OCI-LY1 (cell line): ENCODE data around the gene ITSN2.

Experiments
- H2AFZ ChIP-seq: fragments of 200-600 bp; sonication (generic), shearing (Covaris generic); 2 replicates; pipeline ENCODE4 v1.6.0; 2014; ENCODE audit warnings: antibody characterized with exemption, mild to moderate bottlenecking, low read length
- H3F3A ChIP-seq: fragments of 200-600 bp; sonication (generic), shearing (Covaris generic); 2 replicates; pipeline ENCODE4 v1.6.0; 2014; ENCODE audit warnings: mild to moderate bottlenecking, antibody characterized with exemption, low read length, moderate library complexity; ENCODE audit not compliant: insufficient read depth
- H3K27ac ChIP-seq: fragments of 200-600 bp; sonication (generic); 2 replicates; pipeline ENCODE4 v1.5.1; 2014; ENCODE audit warnings: low read length, mixed run types, mild to moderate bottlenecking, low read depth; ENCODE audit not compliant: poor library complexity, severe bottlenecking
- H3K27me3 ChIP-seq: fragments of 200-600 bp; sonication (generic); 2 replicates; pipeline ENCODE4 v1.6.0; 2014; ENCODE audit warnings: antibody characterized with exemption, mild to moderate bottlenecking, low read length, moderate library complexity; ENCODE audit not compliant: insufficient read depth
- H3K36me3 ChIP-seq: fragments of 200-600 bp; sonication (generic); 2 replicates; pipeline ENCODE4 v1.6.1; 2014; ENCODE audit warnings: mild to moderate bottlenecking, antibody characterized with exemption, low read length, moderate library complexity, mixed read lengths; ENCODE audit not compliant: insufficient read depth
- H3K4me1 ChIP-seq: fragments of 200-600 bp; sonication (generic); 2 replicates; pipeline ENCODE4 v1.5.1; 2014; ENCODE audit warnings: mild to moderate bottlenecking, low read length, moderate library complexity; ENCODE audit not compliant: insufficient read depth, severe bottlenecking
- H3K4me2 ChIP-seq: fragments of 200-600 bp; sonication (generic), shearing (Covaris generic); 2 replicates; pipeline ENCODE4 v1.6.1; 2014; ENCODE audit warnings: low read length
- H3K4me3 ChIP-seq: fragments of 200-600 bp; sonication (generic); 2 replicates; pipeline ENCODE4 v1.5.1; 2014; ENCODE audit warnings: low read length, low read depth, mild to moderate bottlenecking, mixed read lengths; ENCODE audit not compliant: poor library complexity, severe bottlenecking
- H3K79me2 ChIP-seq: fragments of 200-600 bp; shearing (Covaris generic); 2 replicates; pipeline ENCODE4 v1.6.1; 2016; ENCODE audit warnings: mixed run types, low read length, mixed read lengths; ENCODE audit not compliant: insufficient read depth
- H3K9ac ChIP-seq: fragments of 200-600 bp; sonication (generic), shearing (Covaris generic); 2 replicates; pipeline ENCODE4 v1.6.1; 2014; ENCODE audit warnings: mild to moderate bottlenecking, low read length, mixed read lengths
- H3K9me2 ChIP-seq: fragments of 200-600 bp; sonication (generic), shearing (Covaris generic); 2 replicates; pipeline ENCODE4 v1.6.1; 2014; ENCODE audit warnings: low read depth, mild to moderate bottlenecking, low read length, mixed read lengths
- H3K9me3 ChIP-seq: fragments of 200-600 bp; shearing (Covaris generic); 2 replicates; pipeline ENCODE4 v1.6.1; 2014; ENCODE audit warnings: low read length, mixed read lengths
- H4K20me1 ChIP-seq: fragments of 200-600 bp; sonication (generic), shearing (Covaris generic); 2 replicates; pipeline ENCODE4 v1.6.0; 2016; ENCODE audit warnings: mild to moderate bottlenecking, low read length; ENCODE audit not compliant: insufficient read depth
- EZH2 ChIP-seq: fragments of 200-600 bp; sonication (generic), shearing (Covaris generic); IDR thresholded peaks from 2 replicates; pipeline ENCODE4 v1.8.0; 2017; ENCODE audit warnings: borderline replicate concordance, mixed run types, mild to moderate bottlenecking, antibody characterized with exemption, low read length, moderate library complexity, mixed read lengths
- TF ChIP-seq, protein P1 (sequence below): fragments of 200-600 bp; sonication (generic), shearing (Covaris generic); IDR thresholded peaks from 2 replicates; pipeline ENCODE4 v1.5.1; 2017; ENCODE audit warnings: mild to moderate bottlenecking, antibody characterized with exemption, low read length, moderate library complexity, mixed read lengths

Gene ITSN2

DNA sequence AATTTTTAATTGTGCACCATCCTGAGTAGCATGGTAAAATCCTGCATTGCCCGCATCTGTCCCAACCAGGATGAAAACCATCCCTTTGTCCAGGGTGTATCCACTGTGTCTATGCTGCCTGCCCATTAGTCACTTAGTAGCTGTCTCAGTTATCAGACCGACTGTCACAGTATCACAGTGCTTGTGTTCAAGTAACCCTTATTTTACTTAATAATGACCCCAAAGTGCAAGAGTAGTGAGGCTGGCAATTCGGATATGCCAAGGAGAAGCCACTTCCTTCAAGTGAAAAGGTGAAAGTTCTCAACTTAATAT is 8.8 kb downstream of the ITSN2 start:
- H3K4me1 ChIP-seq, result peaks cover 81% of the 10 kb centered on the region

DNA sequence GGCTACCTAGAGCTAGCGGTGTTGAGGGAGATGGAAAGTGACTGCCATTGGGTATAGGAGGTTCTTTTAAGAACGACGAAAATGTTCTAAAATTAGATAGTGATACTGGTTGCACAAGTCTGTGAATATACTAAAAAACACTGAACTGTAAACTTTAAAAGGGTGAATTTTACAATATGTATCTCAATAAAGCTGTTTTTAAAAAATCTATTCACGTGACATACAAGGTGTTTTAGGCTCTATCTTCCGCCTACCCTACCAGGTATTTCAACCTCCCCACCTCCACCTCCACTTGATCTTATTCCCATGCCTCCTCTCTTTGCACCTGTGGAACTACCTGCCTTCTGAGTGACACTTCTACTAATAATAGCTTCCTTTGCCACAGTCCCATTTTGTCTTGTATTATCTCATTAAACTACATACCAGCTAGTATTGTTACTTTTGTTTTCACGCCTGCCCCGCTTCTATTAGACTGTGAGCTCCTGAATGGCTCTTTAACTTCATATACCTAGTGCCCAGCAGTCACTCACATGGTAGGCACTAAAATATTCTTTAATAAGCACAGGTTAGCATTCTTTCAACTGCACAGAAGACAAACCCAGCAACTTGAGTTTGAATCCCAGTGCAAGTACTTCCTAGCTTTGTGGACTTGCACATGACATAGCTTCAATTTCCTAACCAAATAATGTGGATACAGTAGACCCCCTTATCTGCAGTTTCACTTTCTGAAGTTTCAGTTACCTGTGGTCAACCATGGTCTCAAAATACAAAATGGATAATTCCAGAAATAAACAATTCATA is 9.3 kb downstream of the ITSN2 start:
- no peaks in the 10 kb centered on the region for H4K20me1 ChIP-seq
- peaks cover 92% of the 10 kb centered on the region for H3K79me2 ChIP-seq
- H3K4me3 ChIP-seq, result peak overlapping the region; percentile 42
- H3K9me3 ChIP-seq, result no peaks in the 10 kb centered on the region
- TF ChIP-seq EZH2, result no peak
- TF ChIP-seq, protein P1, sequence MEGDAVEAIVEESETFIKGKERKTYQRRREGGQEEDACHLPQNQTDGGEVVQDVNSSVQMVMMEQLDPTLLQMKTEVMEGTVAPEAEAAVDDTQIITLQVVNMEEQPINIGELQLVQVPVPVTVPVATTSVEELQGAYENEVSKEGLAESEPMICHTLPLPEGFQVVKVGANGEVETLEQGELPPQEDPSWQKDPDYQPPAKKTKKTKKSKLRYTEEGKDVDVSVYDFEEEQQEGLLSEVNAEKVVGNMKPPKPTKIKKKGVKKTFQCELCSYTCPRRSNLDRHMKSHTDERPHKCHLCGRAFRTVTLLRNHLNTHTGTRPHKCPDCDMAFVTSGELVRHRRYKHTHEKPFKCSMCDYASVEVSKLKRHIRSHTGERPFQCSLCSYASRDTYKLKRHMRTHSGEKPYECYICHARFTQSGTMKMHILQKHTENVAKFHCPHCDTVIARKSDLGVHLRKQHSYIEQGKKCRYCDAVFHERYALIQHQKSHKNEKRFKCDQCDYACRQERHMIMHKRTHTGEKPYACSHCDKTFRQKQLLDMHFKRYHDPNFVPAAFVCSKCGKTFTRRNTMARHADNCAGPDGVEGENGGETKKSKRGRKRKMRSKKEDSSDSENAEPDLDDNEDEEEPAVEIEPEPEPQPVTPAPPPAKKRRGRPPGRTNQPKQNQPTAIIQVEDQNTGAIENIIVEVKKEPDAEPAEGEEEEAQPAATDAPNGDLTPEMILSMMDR, result no peak
- no peaks in the 10 kb centered on the region for H3K27me3 ChIP-seq
- no peak overlapping the region for H2AFZ ChIP-seq
- peaks cover 78% of the 10 kb centered on the region for H3K4me1 ChIP-seq
- H3F3A ChIP-seq, result 0 out of 2 replicates have a peak, but pooled peaks cover 7% of the 10 kb centered on the region
- H3K9ac ChIP-seq, result peak overlapping the region; percentile 36; the same call in 1 of the 2 replicates
- H3K27ac ChIP-seq, result peak overlapping the region; percentile 9
- H3K9me2 ChIP-seq, result no peaks in the 10 kb centered on the region
- H3K4me2 ChIP-seq, result peak overlapping the region; percentile 37
- H3K36me3 ChIP-seq, result no peaks in the 10 kb centered on the region; the same call in 1 of the 2 replicates

More for the DNA sequence above, 8.8 kb downstream of the ITSN2 start:
- H3K9me3 ChIP-seq, result no peaks in the 10 kb centered on the region
- no peak overlapping the region for H3K27ac ChIP-seq
- H3K27me3 ChIP-seq, result no peaks in the 10 kb centered on the region
- no peaks in the 10 kb centered on the region for H3K9me2 ChIP-seq
- TF ChIP-seq, protein P1, result no peak
- TF ChIP-seq EZH2, result no peak
- peak overlapping the region; percentile 42 for H3K4me3 ChIP-seq
- no peak overlapping the region for H2AFZ ChIP-seq
- 0 out of 2 replicates have a peak, but pooled peaks cover 7% of the 10 kb centered on the region for H3F3A ChIP-seq
- H3K9ac ChIP-seq, result peak overlapping the region; percentile 36; the same call in 1 of the 2 replicates
- no peaks in the 10 kb centered on the region for H4K20me1 ChIP-seq
- no peaks in the 10 kb centered on the region; the same call in 1 of the 2 replicates for H3K36me3 ChIP-seq
- H3K4me2 ChIP-seq, result peak overlapping the region; percentile 37
- H3K79me2 ChIP-seq, result peaks cover 89% of the 10 kb centered on the region

DNA sequence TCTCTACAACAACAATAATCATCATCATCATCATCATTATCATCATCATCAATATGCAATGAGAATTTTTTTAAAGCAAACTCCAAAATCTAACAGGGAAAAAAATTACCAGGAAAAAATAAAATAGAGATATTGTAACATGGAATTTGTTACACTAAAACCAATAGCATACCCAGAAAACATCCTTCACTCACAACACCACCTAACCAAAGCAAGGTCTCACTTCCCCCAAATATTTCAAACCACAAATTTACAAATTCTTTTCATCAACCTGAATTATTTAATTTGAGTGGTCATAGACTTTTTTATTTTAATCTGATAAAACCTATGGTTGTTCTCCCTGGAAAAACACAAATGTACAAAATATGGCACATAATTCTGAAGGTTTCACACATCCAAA is 11.2 kb downstream of the ITSN2 start:
- Histone ChIP-seq H3K36me3 (no peaks in the 10 kb centered on the region; the same call in 1 of the 2 replicates), H3K4me2 (peak overlapping the region; percentile 38; the same call in 1 of the 2 replicates), H3F3A (no peaks in the 10 kb centered on the region), H3K9ac (peak overlapping the region; percentile 9; the same call in 1 of the 2 replicates), H3K9me2 (no peaks in the 10 kb centered on the region), H3K27me3 (no peaks in the 10 kb centered on the region), H3K9me3 (no peaks in the 10 kb centered on the region), H3K79me2 (peaks cover 100% of the 10 kb centered on the region), H2AFZ (no peak overlapping the region), H3K4me1 (peaks cover 70% of the 10 kb centered on the region), H3K4me3 (no peak overlapping the region), H4K20me1 (no peaks in the 10 kb centered on the region), H3K27ac (peak overlapping the region; percentile 46)
- TF ChIP-seq, protein P1, result no peak
- no peak for TF ChIP-seq EZH2
